ENCODE data around the gene REEP6. TPM values are rescaled to one million over a fixed set of nuclear protein-coding genes. Genes with fewer than 3 reads are reported as not detected.
"Not testable (repeated sequence)": the region's sequence is repeated elsewhere in the genome, so short reads cannot be mapped to it uniquely, and the experiment has no call there.

The REEP6 gene
- polyA plus RNA-seq, 10 donors, result 1.4 to 2.6 (median 1.8) TPM

- DNase-seq, result no peak
Observed at GRCh38 chr19:1522838-1523237, 31.9 kb downstream of the REEP6 start.

GRCh38 chr19:1523412-1524286 is 32.7 kb downstream of the REEP6 start, which contains the start of gene PLK5:
Gene PLK5 (plus strand): TSS chr19:1524077. CDS start chr19:1526997, 2,920 bp downstream.
- DNase-seq, result no peak

GRCh38 chr19:1524287-1524971 is 33.4 kb downstream of the REEP6 start:
- DNase-seq, result no peak

DNA sequence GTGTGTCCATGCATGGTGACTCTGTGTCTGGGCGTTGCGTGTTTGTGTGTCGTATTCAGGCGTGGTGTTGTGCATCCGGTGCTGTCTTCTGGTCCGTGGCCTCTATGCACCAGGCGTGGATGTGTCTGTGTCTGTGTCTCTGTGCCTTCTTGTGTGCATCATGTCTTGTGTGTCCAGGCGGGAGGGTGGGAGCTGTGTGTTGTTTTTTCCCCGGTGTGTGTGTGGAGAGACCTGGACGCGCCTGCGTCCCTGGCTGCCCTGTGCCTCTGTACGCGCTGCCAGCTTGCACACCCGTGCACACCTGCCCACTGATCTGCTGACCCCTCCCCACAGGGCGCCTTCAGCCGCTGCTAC is 34.0 kb downstream of the REEP6 start:
- DNase-seq, result no peak

DNA sequence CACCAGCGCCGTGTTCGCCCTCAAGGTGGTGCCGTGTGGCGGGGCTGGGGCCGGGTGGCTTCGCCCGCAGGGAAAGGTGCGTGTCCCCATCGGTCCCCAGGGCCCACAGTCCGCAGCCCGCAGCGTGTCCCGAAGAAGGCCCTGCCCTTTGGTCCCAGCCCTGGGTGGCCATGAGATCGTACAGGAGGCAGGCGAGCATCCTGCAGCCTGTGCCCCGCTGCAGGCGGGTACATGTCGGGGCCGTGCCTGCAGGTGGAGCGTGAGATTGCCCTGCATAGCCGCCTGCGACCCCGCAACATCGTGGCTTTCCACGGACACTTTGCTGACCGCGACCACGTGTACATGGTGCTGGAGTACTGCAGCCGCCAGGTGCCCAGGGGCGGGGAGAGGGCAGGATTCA is 34.4 kb downstream of the REEP6 start:
- no peak for DNase-seq

DNA sequence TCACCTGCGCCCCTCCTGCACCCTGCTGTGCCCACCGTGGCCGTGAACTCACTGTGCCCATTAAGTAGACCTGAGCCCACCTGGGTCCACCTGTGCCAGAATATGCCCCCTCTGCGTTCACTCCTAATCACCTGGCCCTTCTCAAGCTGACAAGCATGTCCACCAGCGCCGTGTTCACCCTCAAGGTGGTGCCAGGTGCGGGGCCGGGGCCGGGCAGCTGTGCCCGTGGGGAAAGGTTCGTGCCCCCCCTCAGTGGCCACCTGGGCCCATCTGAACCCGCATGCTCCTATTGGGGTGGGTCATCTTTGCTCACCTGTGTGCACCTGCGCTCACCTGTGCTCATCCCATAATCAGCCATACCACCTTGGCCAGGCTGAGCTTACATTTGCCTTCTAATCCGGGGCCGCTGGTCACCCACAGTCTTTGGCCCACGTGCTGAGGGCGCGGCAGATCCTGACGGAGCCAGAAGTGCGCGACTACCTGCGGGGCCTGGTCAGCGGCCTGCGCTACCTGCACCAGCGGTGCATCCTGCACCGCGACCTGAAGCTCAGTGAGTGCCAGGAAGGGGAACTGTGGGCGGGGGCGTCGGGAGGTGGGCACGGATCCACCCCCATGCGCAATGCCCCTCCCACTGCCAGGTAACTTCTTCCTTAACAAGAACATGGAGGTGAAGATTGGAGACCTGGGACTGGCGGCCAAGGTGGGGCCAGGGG is 35.2 kb downstream of the REEP6 start:
- DNase-seq, result no peak

DNA sequence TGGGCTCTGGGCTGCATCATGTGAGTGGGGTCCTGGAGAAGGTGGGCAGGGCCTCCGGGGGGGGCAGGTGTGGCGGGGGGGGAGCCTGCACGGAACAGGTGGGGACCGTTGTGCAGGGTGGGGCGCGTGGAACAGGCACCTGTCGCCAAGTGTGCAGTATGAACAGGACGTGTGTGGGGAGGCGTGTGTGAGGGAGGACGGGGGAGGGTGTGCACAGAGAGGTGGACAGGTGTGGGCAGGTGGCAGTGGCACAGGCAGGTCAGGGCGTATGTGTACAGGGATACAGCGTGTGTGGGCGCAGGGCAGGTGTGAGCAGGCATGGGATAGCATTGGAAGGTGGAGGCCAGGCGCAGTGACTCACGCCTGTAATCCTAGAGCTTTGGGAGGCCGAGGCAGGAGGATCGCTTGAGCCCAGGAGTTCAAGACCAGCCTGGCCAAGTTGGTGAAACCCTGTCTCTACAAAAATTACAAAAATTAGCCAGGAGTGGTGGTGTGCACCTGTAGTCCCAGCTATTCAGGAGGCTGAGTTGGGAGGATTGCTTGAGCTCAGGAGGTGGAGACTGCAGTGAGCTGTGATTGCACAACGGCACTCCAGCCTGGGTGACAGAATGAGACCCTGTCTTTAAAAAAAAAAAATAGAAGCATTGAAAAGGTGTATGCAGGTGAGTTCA is 36.1 kb downstream of the REEP6 start:
- no peak for DNase-seq

DNA sequence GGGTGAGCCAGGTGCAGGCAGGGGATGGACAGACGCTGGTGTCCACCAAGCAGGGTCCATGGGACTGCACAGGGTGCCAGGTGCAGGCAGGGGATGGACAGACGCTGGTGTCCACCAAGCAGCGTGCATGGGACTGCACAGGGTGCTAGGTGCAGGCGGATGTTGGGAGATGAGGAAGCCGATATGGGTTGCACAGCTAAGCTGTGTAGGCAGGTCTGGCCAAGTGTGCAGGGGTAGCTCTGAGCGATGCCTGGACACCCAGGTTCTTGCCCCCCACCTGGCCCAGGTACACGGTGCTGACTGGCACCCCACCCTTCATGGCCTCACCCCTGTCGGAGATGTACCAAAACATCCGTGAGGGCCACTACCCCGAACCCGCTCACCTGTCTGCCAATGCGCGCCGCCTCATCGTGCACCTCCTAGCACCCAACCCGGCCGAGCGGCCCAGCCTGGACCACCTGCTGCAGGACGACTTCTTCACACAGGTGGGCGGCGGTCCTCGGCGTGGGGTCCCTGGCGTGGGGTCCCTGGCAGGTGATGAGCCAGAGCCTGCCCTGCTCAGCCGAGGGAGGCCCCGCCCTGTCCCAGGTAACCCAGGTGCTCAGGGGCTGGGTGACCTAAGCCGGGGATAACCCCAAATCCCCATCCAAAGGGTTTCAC is 36.8 kb downstream of the REEP6 start:
- DNase-seq, result no peak

DNA sequence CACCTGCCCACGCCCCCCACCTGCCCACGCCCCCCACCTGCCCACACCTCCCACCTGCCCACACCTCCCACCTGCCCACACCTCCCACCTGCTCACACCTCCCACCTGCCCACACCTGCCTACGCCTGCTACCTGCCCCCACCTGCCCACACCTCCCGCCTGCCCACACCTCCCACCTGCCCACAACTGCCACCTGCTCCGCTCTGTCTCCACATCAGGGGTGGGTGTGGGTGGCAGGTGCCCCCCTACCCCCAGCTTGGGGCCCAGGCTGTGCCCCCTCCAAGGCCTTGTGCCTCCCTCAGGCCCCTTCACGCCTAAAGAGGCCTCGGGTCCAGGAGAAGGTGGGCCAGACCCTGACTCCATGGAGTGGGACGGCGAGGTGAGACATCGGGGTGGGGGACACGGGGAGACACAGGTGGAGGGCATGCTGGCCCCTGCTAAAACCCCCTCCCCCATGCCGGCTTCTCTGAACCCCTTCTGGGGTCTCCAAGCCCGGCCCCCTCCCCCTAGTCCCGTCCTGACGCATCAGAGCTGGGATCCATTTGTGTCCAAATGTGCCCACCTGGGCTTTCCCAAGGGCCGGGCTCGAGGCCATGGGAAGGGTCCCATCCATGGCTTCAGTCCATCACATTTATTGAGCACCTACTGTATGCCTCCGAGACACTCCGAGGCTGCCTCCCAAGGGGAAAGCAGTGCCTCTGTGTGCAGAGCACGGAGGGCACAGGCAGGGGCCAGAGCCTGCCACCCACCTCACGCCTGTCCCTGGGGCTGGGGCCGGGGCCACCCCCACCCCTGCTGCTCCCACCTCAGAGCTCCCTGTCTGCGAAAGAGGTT is 37.8 kb downstream of the REEP6 start:
- no peak for DNase-seq

- no peak for DNase-seq
Observed at GRCh38 chr19:1529430-1529816, 38.4 kb downstream of the REEP6 start.

- DNase-seq, result not testable (repeated sequence)
Observed at GRCh38 chr19:1530856-1531255, 39.9 kb downstream of the REEP6 start.

GRCh38 chr19:1531587-1531986 is 40.6 kb downstream of the REEP6 start:
- DNase-seq, result no peak

GRCh38 chr19:1532003-1532402 is 41.0 kb downstream of the REEP6 start:
- no peak for DNase-seq

GRCh38 chr19:1533510-1534150 is 42.6 kb downstream of the REEP6 start:
- no peak for DNase-seq

GRCh38 chr19:1534972-1535371 is 44.0 kb downstream of the REEP6 start:
- DNase-seq, result no peak

- DNase-seq, result not testable (repeated sequence)
Observed at GRCh38 chr19:1535699-1536098, 44.7 kb downstream of the REEP6 start.

- DNase-seq, result peak in 1 of 3 donors; percentile 48
Observed at GRCh38 chr19:1538978-1539377, 48.0 kb downstream of the REEP6 start.

- not testable (repeated sequence) for DNase-seq
Observed at GRCh38 chr19:1539749-1540148, 48.8 kb downstream of the REEP6 start.

GRCh38 chr19:1540365-1540925 is 49.5 kb downstream of the REEP6 start:
- peak; percentile 51 to 86 (median 80) for DNase-seq
